HepG2 (cell line): ENCODE results near the gene TLE2. TPM values are rescaled to one million over a fixed set of nuclear protein-coding genes. Genes with fewer than 3 reads are reported as not detected.

ENCODE experiments used
- ARNT ChIP-seq: fragments of 450-650 bp; IDR thresholded peaks from 2 replicates; pipeline ENCODE4 v1.6.1; 2017
- ATF7-NPFF ChIP-seq: sonication (generic); formaldehyde crosslinking; IDR thresholded peaks from 2 replicates; pipeline ENCODE4 v1.8.1; 2023; ENCODE audit warnings: mild to moderate bottlenecking, low read depth, missing genetic modification reagents, moderate library complexity
- CENPT ChIP-seq: sonication (generic); formaldehyde crosslinking; IDR thresholded peaks from 2 replicates; pipeline ENCODE4 v1.8.0; 2022; ENCODE audit warnings: low read depth, mild to moderate bottlenecking, moderate library complexity, missing genetic modification reagents
- ERF ChIP-seq: IDR thresholded peaks from 2 replicates; pipeline ENCODE4 v1.6.1; 2018; ENCODE audit warnings: missing biosample characterization, missing genetic modification reagents
- GTF2F1 ChIP-seq: fragments of 150-350 bp; IDR thresholded peaks from 2 replicates; pipeline ENCODE4 v1.6.1; 2014; ENCODE audit warnings: low read length
- IRF1 ChIP-seq: sonication (generic); formaldehyde crosslinking; IDR thresholded peaks from 2 replicates; pipeline ENCODE4 v1.4.0; 2020; ENCODE audit warnings: low read depth, mild to moderate bottlenecking, missing genetic modification reagents
- MTA1 ChIP-seq: sonication (generic); formaldehyde crosslinking; IDR thresholded peaks from 2 replicates; pipeline ENCODE4 v1.4.0; 2020; ENCODE audit warnings: missing genetic modification reagents, mild to moderate bottlenecking, borderline replicate concordance
- MTA3 ChIP-seq: sonication (generic); formaldehyde crosslinking; IDR thresholded peaks from 2 replicates; pipeline ENCODE4 v1.4.0; 2020; ENCODE audit warnings: missing genetic modification reagents
- NCOR1 ChIP-seq: fragments of 200-600 bp; sonication (generic); IDR thresholded peaks from 2 replicates; pipeline ENCODE4 v1.7.0; 2017; ENCODE audit warnings: antibody characterized with exemption, low read length, borderline replicate concordance
- RARA ChIP-seq: IDR thresholded peaks from 2 replicates; pipeline ENCODE4 v1.6.1; 2016; ENCODE audit warnings: missing genetic modification reagents, missing compliant biosample characterization
- SCMH1 ChIP-seq: sonication (generic); formaldehyde crosslinking; IDR thresholded peaks from 2 replicates; pipeline ENCODE4 v1.9.0; 2021; ENCODE audit warnings: missing genetic modification reagents, mild to moderate bottlenecking, borderline replicate concordance
- SP140L ChIP-seq: sonication (generic); formaldehyde crosslinking; IDR thresholded peaks from 2 replicates; pipeline ENCODE4 v1.4.0; 2020; ENCODE audit warnings: missing genetic modification reagents, borderline replicate concordance
- TCF7L2 ChIP-seq: IDR thresholded peaks from 2 replicates; pipeline ENCODE4 v1.6.1; 2011; ENCODE audit warnings: mild to moderate bottlenecking, low read depth, low read length, moderate library complexity
- ZBTB1 ChIP-seq: sonication (generic); formaldehyde crosslinking; IDR thresholded peaks from 2 replicates; pipeline ENCODE4 v1.4.0; 2020; ENCODE audit warnings: missing genetic modification reagents, borderline replicate concordance
- ZFP36L2 ChIP-seq: sonication (generic); formaldehyde crosslinking; IDR thresholded peaks from 2 replicates; pipeline ENCODE4 v1.4.0; 2020; ENCODE audit warnings: missing genetic modification reagents
- ZFP82 ChIP-seq: sonication (generic); formaldehyde crosslinking; IDR thresholded peaks from 2 replicates; pipeline ENCODE4 v1.5.1; 2020; ENCODE audit warnings: mild to moderate bottlenecking, missing genetic modification reagents, borderline replicate concordance
- ZMYM4 ChIP-seq: sonication (generic); formaldehyde crosslinking; IDR thresholded peaks from 2 replicates; pipeline ENCODE4 v1.8.1; 2023; ENCODE audit warnings: mild to moderate bottlenecking, missing genetic modification reagents
- ZNF703 ChIP-seq: sonication (generic); formaldehyde crosslinking; IDR thresholded peaks from 2 replicates; pipeline ENCODE4 v1.5.1; 2020; ENCODE audit warnings: missing genetic modification reagents, mild to moderate bottlenecking, moderate library complexity, borderline replicate concordance
- polyA plus RNA-seq, 8 experiments: library from polyadenylated mRNA; depleted of rRNA in 3 of 8; stranded (reverse) in 7 of 8; unstranded in 1 of 8; fragments of >200 nt; fragmentation: Illumina TruSeq in 4 of 8; extraction: Trizol in 4 of 8; gene quantifications; 2 replicates each; pipeline versions ENCODE4 v1.2.1 to v1.2.3, GENCODE V29; 2011 to 2016; ENCODE audit warnings: low read depth in 4 of 8, missing spikeins in 1 of 8, mixed read lengths in 1 of 8; ENCODE audit not compliant: insufficient read depth in 1 of 8
- total RNA-seq, 5 experiments: library from RNA; depleted of rRNA; stranded (reverse); fragments of >200 nt; fragmentation: Illumina TruSeq; extraction: Trizol; gene quantifications; 2 replicates each; pipeline ENCODE4 v1.2.3, GENCODE V29; 2016; ENCODE audit warnings: low read depth in 1 of 5
- TF ChIP-seq, protein P1 (sequence below): sonication (generic); formaldehyde crosslinking; conservative IDR thresholded peaks from 2 replicates; pipeline ENCODE4 v1.8.0; 2022; ENCODE audit warnings: missing genetic modification reagents
- TF ChIP-seq, protein P2 (sequence below): sonication (generic); formaldehyde crosslinking; IDR thresholded peaks from 2 replicates; pipeline ENCODE4 v1.5.0; 2020; ENCODE audit warnings: mild to moderate bottlenecking, missing genetic modification reagents, borderline replicate concordance

TLE2 gene
- total and polyA plus RNA-seq, 2 of the 13 experiments (the other 11 are each of a cell fraction or from before 2014, with no cell fraction given) = 0.07 to 0.81 TPM

DNA sequence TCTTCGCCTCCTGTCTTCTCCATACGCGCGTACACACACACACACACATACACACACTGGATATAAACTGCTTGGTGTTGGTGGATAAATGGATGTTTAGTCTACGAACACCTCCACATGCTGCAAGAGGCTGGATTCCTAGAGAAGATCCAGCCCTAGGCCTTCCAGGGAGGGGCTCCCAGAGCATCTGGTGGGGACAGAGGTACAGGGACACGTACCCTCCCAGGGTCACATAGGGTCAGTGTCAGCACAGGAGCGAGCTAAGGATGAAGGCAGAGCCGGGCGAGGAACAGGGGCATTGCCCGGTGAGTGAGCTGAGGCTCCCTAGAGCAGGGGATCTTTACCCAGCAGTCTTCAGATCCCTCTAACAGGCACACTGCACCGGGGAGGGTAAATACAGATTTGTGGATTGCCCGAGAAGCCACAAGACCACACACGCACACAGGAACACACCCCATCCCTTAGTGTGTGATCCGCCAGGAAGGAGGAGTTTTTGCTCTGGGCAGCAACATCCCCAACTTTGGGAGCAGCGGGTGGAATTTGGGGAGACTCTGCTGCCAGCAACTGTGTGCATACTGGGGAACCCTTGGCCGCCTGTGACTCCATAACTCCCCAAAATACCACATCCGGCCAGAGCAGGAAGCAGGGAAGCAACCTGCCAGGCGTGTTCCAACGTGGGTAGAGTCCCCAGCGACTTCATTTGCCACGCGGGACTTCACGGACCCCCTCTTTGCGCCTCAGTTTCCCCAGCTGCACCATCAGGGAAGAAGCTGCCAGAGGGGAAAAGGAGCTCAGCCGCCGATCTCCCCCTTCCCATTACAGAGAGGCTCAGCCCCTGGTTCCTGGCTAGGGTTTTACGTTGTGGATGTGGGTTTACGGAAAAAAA lies 5.8 kb upstream of the TLE2 start (continued):
- TF ChIP-seq MTA1 (CRISPR knock-in tag) = 0 out of 2 replicates have a peak, but pooled peaks have one; percentile 20
- TF ChIP-seq NCOR1 = no peak
- TF ChIP-seq TCF7L2 = no peak
- TF ChIP-seq ZNF703 (CRISPR knock-in tag) = no peak
- no peak for TF ChIP-seq SCMH1 (CRISPR knock-in tag)
- TF ChIP-seq ERF = no peak
- TF ChIP-seq CENPT = no peak
- no peak for TF ChIP-seq ZBTB1 (CRISPR knock-in tag)
- TF ChIP-seq, protein P1, sequence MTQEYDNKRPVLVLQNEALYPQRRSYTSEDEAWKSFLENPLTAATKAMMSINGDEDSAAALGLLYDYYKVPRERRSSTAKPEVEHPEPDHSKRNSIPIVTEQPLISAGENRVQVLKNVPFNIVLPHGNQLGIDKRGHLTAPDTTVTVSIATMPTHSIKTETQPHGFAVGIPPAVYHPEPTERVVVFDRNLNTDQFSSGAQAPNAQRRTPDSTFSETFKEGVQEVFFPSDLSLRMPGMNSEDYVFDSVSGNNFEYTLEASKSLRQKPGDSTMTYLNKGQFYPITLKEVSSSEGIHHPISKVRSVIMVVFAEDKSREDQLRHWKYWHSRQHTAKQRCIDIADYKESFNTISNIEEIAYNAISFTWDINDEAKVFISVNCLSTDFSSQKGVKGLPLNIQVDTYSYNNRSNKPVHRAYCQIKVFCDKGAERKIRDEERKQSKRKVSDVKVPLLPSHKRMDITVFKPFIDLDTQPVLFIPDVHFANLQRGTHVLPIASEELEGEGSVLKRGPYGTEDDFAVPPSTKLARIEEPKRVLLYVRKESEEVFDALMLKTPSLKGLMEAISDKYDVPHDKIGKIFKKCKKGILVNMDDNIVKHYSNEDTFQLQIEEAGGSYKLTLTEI (CRISPR knock-in tag) = no peak
- TF ChIP-seq ATF7-NPFF (CRISPR knock-in tag) = no peak; the same call in 1 of the 2 replicates
- no peak for TF ChIP-seq IRF1 (CRISPR knock-in tag)
- no peak for TF ChIP-seq SP140L (CRISPR knock-in tag)
- peak; percentile 40; the same call in 1 of the 2 replicates for TF ChIP-seq RARA (CRISPR knock-in tag)
- TF ChIP-seq, protein P2, sequence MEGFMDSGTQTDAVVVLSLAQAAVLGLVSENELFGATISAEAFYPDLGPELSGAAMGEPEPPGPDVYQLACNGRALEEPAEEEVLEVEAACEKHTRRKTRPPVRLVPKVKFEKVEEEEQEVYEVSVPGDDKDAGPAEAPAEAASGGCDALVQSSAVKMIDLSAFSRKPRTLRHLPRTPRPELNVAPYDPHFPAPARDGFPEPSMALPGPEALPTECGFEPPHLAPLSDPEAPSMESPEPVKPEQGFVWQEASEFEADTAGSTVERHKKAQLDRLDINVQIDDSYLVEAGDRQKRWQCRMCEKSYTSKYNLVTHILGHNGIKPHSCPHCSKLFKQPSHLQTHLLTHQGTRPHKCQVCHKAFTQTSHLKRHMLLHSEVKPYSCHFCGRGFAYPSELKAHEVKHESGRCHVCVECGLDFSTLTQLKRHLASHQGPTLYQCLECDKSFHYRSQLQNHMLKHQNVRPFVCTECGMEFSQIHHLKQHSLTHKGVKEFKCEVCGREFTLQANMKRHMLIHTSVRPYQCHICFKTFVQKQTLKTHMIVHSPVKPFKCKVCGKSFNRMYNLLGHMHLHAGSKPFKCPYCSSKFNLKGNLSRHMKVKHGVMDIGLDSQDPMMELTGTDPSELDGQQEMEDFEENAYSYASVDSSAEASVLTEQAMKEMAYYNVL (CRISPR knock-in tag) = no peak
- no peak for TF ChIP-seq MTA3 (CRISPR knock-in tag)
- 0 out of 2 replicates have a peak, but pooled peaks have one; percentile 44 for TF ChIP-seq ZFP82 (CRISPR knock-in tag)
- TF ChIP-seq ZFP36L2 (CRISPR knock-in tag) = no peak
- TF ChIP-seq GTF2F1 = no peak
- no peak for TF ChIP-seq ARNT
- TF ChIP-seq ZMYM4 (CRISPR knock-in tag) = no peak
